ENCODE measurements around the gene C16orf86.

Gene C16orf86

GRCh38 chr16:67697422-67698185, 31.0 kb downstream of the C16orf86 start:
- no peak for FAIRE-seq

- no peak for FAIRE-seq
These were observed 32.7 kb downstream of the C16orf86 start for GRCh38 chr16:67699265-67699664.

GRCh38 chr16:67701420-67701819, 34.8 kb downstream of the C16orf86 start:
- no peak for FAIRE-seq

- FAIRE-seq = no peak
These were observed 35.5 kb downstream of the C16orf86 start for GRCh38 chr16:67702130-67702529.

- FAIRE-seq = no peak
These were observed 37.0 kb downstream of the C16orf86 start for GRCh38 chr16:67703626-67704025.

GRCh38 chr16:67704110-67704509, 37.5 kb downstream of the C16orf86 start:
- FAIRE-seq = no peak

- FAIRE-seq = no peak
These were observed 40.6 kb downstream of the C16orf86 start for GRCh38 chr16:67707210-67707609.

- no peak for FAIRE-seq
These were observed 41.2 kb downstream of the C16orf86 start for GRCh38 chr16:67707790-67708189.

- FAIRE-seq = no peak
These were observed 41.8 kb downstream of the C16orf86 start for GRCh38 chr16:67708368-67708771.

GRCh38 chr16:67709050-67709449, 42.4 kb downstream of the C16orf86 start:
- no peak for FAIRE-seq

- no peak for FAIRE-seq
These were observed 44.0 kb downstream of the C16orf86 start for GRCh38 chr16:67710607-67711006.

GRCh38 chr16:67713647-67714273, 47.1 kb downstream of the C16orf86 start:
- FAIRE-seq = no peak

- no peak for FAIRE-seq
These were observed 47.9 kb downstream of the C16orf86 start for GRCh38 chr16:67714522-67714921.

GRCh38 chr16:67716097-67716496, 49.5 kb downstream of the C16orf86 start:
- no peak for FAIRE-seq

Measured in endometrium (tissue), 2 donors.